D721Med (cell line): ENCODE results near the gene OSGIN1.

Experiments
- DNase-seq: peaks from one replicate; pipeline ENCODE4 v3.0.0; 2011; ENCODE audit warnings: low spot score; ENCODE audit not compliant: insufficient read length
- FAIRE-seq: peaks from 2 replicates; lab custom pipeline; 2011; peaks lifted over from hg19 to GRCh38; lab: Jason Lieb, UNC
- TF ChIP-seq, protein P1 (sequence below): IDR thresholded peaks from 2 replicates; pipeline ENCODE4 v1.5.1; 2012; ENCODE audit warnings: mild to moderate bottlenecking, control low read depth; ENCODE audit not compliant: insufficient read depth; ENCODE audit errors: missing control alignments

Gene OSGIN1

DNA sequence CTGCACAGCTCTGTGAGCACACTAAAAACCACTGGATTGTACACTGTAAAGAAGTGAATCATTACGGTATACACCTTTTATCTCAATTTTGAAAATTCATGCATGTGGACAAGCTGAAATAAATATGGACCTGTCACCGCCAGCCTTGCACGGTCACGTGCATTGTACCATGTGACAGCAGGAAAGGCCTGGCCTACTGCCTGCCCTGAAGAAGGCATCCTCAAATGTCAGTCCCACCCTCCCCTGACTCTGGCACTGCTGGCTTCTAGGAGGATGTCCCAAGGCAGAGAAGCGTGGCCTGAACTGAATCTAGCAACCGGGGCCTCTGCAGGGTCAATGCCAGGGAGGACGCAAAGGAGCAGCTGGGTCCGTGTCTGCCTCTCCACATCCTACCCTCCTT, 54.9 kb downstream of the OSGIN1 start:
- FAIRE-seq (no peak), DNase-seq (no peak)
- TF ChIP-seq, protein P1, sequence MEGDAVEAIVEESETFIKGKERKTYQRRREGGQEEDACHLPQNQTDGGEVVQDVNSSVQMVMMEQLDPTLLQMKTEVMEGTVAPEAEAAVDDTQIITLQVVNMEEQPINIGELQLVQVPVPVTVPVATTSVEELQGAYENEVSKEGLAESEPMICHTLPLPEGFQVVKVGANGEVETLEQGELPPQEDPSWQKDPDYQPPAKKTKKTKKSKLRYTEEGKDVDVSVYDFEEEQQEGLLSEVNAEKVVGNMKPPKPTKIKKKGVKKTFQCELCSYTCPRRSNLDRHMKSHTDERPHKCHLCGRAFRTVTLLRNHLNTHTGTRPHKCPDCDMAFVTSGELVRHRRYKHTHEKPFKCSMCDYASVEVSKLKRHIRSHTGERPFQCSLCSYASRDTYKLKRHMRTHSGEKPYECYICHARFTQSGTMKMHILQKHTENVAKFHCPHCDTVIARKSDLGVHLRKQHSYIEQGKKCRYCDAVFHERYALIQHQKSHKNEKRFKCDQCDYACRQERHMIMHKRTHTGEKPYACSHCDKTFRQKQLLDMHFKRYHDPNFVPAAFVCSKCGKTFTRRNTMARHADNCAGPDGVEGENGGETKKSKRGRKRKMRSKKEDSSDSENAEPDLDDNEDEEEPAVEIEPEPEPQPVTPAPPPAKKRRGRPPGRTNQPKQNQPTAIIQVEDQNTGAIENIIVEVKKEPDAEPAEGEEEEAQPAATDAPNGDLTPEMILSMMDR = no peak

DNA sequence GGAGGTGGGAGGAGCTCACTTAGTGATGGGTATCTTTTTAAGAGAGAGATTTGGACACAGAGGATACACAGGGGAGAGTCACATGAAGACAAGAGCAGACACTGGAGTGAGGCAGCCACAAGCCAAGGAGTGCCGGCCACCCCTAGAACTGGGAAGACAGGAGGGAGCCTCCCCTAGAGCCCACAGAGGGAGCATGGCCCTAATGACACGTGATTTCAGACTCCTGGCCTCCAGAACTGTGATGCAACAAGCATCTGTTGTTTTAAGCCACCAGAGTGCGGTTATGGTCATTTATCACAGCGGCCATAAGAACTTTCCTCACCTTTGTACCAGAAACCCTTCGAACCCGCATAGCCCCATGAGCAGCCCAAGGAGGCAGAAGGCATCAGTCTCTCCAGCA, 56.2 kb downstream of the OSGIN1 start:
- DNase-seq (no peak), FAIRE-seq (no peak)
- TF ChIP-seq, protein P1 = no peak

DNA sequence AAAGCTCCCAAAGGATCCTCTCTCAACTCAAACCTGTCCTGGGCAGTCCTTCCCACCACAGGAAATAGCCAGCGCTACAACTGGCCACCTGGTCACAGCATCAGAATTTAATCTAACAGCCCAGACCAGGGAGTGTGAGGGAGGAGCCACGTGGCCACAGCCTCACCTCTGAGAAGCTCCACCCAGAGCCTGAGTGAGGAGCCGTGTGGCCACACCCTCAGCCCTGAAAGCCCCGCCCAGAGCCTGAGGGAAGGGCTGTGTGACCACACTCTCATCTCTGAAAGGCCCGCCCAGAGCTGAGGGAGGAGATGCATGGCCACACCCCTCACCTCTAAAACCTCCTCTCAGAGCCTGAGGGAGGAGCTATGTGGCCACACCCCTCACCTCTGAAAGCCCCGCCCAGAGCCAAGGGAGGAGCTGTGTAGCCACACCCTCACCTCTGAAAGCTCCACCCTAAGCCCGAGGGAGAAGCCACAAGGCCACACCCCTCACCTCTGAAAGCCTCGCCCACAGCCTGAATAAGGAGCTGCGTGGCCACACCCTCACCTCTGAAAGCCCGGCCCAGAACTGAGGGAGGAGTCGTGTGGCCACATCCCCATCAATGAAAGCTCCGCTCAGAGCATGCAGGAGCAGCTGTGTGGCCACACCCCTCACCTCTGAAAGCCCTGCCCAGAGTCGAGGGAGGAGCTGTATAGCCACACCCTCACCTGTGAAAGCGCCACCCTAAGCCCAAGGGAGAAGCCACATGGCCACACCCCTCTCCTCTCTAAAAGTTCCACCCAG, 60.9 kb downstream of the OSGIN1 start:
- TF ChIP-seq, protein P1 = no peak
- DNase-seq = no peak
- FAIRE-seq = no peak

DNA sequence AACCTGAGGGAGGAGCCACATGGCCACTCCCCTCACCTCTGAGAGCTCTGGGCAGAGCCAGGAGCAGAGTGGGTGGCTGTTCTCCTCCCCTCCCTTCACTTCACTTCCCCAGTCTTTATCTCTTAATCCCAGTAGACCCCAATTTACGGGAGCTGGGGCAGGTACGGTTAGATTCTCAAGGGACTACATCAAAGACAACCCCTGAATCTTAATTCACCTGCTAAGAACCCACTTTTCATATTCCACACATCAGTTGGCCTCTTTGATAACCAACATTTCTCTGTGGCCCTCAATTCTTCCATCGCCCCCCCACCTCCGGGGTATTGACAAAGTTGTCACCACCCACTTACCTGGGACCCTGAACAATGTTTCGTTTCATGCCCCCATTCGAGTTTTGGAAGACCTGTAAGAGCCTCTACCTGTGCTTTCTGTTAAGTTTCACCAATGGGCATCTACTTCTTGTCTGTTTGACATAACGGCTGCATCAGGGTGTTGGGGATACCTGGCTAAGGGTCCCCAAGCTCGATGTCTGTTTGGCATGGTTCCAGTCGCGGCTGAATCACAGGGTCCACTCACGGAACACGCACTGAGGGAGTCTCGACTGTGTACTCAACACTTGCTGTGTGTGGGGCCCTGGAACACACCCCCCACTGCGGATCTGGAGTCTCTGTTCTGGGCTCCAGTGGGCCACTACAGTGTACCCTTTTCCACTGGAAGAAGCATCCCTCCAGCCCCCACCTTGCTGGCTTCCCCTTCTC, 61.7 kb downstream of the OSGIN1 start:
- FAIRE-seq (no peak), DNase-seq (no peak)
- TF ChIP-seq, protein P1 = no peak

DNA sequence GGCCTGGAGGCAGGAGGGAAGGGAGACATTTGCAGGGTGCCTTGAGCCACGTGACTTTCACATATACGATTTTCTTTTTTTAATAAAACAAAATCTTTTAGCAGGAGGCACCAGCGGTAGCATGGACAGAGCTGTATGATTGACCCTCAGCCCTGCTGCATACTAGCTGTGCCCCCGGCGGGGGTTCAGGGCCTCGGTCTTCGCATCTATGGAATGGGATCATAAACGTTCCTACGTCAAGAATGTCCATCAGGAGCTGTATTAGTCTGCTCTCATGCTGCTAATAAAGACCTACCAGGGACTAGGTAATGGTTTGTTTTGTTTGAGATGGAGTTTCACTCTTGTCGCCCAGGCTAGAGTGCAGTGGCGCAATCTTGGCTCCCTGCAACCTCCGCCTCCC, 62.4 kb downstream of the OSGIN1 start:
- no peak for FAIRE-seq
- TF ChIP-seq, protein P1 = no peak

More for the DNA sequence above, 62.4 kb downstream of the OSGIN1 start:
- DNase-seq = no peak
